NT2/D1 (cell line): Measurements from ENCODE around the gene DDB1.

Experiments
- SUZ12 ChIP-seq: IDR thresholded peaks from 2 replicates; pipeline ENCODE4 v1.6.1; 2011; ENCODE audit not compliant: insufficient read length, insufficient read depth; ENCODE audit errors: extremely low read depth
- YY1 ChIP-seq: IDR thresholded peaks from 2 replicates; pipeline ENCODE4 v1.6.1; 2011; ENCODE audit not compliant: insufficient read length, insufficient read depth
- ZNF274 ChIP-seq: IDR thresholded peaks from 2 replicates; pipeline ENCODE4 v1.6.1; 2011; ENCODE audit warnings: mild to moderate bottlenecking, low read depth, low read length

DNA sequence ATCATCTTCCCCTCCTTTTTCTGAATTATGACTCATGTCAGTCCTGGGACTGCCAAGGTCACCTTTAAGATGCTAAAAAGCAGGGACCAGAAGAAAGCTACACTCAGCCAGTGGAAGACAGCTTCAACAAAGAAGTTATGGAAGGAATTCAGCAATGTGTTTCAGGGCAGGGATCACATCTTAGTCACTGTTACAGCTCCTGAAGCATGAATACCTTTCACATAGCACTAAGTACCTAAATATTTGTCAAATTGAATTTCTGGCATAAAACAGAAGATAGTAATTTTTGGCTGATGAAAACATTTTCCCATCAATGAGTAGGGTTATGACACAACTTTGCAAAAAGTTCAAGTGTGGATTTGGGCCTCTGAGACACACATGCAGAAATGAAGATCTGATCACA lies 5.2 kb downstream of the DDB1 start:
- TF ChIP-seq ZNF274, result no peak
- TF ChIP-seq YY1, result no peak
- TF ChIP-seq SUZ12, result no peak
